Measurements from ENCODE around the gene RNF38.
"Not testable (repeated sequence)": the region's sequence is repeated elsewhere in the genome, so short reads cannot be mapped to it uniquely, and the experiment has no call there.

The RNF38 gene

DNA sequence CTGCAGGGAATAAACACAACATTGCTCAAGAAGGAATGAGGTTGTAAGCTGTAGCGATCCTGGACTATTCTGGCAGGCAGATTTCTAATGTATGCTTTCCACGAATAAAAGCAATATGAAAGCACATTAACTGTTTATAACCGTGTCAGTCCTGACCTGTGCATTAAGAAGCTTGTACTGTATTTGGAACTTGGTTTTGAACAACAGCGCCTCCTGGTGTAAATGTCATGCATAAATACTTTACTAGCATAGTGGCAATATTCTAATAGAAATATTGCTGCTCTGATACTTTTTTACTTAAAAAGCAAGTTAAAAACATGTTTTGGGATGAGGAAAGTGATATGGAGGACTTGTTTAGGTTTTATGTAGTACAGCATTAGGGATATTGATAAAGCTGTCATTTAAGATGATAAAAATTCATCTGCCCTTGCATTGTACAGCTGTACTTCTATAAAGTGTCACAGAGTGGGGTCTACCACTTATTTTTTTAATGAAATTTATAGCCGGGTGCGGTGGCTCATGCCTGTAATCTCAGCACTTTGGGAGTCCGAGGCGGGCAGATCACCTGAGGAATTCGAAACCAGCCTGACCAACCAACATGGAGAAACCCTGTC, 71.2 kb downstream of the RNF38 start:
- DNase-seq, result peak; percentile 86

DNA sequence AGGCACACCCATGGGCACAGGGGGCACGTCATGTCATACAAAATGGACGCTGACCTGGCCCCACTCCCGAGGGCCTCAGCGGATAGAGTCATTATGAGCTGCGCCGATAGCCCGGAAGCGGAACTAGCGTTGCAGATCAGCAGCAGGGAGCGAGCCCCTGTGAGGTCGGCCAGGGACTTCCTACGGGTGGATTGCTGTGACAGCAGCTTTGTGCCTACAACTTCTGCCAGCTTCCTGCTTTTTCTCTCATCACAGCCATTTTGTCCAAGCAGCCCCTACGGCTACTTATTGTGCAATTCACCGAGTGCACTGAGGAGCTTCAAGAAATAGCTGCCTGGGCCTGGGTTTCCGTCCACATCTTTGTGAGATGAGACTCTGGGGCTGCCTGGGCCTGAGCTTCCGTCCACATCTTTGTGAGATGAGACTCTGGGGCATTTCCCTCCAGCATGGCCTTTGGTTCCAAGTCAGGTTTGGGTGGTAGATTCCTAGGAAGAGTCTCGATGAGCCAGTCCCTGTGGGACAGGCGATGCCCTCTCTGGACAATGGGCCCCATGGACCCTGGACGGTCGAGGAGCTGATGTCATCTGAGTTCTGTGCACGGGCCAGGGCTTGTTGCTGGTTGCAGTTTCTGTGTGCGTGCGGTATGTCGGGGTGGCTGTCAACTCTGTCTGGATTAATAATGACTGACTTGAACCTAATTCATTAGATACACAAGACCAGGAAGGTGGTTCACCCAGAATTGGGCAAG, 74.8 kb downstream of the RNF38 start:
- DNase-seq, result no peak

DNA sequence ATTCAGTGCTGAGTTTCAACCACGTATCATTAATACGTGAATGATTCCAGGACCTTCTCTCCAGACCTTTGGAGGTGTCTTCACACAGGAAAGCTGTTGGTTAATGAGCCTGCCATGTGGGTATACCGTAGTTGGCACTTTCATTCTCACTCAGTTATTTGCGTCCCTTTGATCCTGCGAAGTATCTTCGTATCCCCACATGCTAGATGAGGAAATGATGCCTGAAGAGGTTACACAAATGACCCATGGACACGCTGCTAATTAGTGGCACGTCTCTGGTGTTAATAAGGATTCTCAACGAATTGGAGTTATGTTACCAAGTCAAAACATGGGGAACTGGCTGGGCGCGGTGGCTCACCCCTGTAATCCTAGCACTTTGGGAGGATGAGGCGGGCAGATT, 76.1 kb downstream of the RNF38 start:
- no peak for DNase-seq

DNA sequence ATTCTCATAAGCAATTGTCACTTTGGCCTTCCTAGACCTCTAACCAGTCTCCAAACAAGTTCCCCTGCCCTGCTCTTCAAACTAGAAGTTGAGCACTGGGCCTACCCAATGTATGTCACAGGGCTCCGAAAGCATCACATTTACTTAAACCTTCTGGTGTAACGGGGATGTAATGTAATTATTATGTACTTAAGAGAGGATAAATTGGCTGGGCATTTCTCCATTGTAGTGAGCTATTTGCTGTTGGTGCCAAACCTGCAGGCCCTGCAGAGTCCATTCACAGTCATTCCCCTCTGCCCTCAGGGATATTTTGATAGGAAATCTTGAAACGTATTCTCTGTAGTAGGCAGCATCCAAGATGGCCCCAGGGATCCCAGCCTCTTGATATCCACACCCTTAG, 77.6 kb downstream of the RNF38 start:
- no peak for DNase-seq

DNA sequence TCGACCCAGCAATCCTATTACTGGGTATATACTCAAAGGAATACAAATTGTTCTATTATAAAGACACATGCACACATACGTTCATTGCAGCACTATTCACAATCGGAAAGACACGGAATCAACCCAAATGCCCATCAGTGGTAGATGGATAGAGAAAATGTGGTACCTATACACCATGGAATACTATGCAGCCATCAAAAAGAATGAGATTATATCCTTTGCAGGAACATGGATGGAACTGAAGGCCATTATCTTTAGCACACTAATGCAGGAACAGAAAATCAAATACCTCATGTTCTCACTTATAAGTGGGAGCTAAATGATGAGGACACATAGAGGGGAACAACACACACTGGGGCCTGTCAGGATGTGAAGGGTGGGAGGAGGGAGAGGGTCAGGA, 78.2 kb downstream of the RNF38 start:
- not testable (repeated sequence) for DNase-seq

DNA sequence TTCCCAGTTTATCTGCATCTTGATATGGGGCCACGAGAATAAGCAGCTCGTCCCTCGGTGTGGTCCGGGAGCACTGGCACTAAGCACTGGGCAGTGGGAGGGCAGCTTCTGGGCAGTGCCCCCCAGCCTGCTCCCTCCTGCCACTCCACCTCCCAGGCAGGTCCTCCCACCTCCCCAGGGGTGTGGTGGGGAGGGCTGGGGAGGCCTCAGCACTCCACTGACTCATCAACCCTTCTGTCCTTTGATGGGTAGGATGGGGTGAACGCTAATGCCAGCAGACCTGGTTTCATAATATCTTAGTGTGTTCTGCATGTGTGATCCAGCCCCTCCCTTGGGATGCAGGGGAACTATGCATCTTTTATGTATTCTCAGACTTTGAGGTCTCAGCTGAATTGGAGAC, 79.6 kb downstream of the RNF38 start:
- no peak for DNase-seq

DNA sequence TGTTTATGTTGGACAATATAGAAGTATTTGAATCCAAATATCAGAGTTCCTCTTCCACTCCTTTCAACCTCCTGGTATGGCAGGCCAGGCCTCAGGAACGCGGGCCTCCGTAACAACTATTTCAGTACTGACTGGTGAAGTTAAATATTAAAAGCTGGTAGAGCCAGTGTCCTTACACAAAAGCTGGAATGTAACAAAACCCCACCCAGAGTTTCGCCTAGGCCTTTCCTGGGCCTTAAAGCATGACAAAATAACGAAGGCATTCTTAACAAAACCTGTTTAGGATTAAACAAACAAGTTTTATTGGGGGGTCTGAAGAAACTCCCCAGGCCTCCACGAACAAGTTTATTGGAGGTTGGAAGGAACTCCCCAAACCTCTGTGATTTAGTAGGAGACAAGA, 80.3 kb downstream of the RNF38 start:
- DNase-seq, result no peak

DNA sequence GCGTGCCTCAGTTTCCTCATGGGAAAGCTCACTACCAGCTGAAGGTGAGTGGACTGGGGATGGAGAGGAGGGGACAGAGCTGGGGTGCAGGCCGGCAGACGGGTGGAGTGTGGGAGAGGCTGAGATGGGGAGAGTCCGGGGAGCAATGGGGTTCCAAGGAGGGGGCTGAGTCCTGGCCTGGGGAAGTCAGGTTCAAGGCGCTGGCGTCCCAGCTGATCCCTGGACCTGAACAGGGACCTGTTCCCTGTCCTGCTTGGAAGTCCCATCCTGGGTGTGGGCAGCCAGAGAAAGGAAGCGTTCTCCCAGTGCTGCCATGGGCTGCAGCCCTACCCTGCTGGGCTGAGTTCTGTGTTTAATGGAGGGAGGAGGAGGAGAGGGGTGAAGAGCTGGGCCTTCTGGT, 80.9 kb downstream of the RNF38 start:
- DNase-seq, result no peak

DNA sequence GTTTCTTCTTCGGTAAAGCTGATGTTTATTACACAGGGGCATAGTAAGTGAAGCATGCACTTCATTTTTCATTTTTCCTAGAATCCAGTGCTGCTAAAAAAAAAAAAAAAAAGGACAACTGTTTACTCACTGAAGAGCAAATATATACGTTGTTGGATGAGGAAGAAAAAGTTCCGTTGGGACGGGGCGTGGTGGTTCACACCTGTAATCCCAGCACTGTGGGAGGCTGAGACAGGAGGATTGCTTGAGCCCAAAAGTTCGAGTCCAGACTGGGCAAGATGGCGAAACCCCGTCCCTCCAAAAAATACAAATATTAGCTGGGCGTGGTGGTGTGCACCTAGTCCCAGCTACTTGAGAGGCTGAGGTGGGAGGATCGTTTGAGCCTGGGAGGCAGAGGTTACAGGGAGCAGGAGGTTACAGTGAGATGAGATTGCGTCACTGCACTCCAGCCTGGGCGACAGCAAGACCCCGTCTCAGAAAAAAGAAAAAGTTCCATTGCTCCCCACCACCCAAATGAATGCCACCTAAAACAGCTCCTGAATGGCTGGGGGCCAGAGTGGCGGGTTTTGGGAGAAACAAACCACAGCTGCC, 81.8 kb downstream of the RNF38 start:
- no peak for DNase-seq

DNA sequence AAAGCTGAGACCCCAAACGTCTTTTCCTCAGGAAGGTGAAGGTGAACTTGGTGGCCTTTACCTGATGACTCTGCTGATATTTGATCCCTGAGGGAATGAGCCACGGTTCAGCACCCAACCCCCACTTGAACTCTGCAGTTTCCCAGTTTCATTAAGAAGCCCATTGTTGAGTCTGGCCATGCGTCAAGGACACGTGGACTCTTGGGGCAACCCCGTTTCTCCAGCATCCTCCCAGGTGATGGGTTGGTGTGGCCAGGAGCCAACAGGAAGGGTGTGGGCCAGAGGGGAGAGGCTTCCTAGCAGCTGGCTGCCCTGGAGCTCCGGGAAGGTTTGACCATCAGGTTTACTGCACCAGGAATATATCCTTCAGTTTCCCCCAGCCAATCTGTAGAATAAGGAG, 82.3 kb downstream of the RNF38 start:
- DNase-seq, result no peak

DNA sequence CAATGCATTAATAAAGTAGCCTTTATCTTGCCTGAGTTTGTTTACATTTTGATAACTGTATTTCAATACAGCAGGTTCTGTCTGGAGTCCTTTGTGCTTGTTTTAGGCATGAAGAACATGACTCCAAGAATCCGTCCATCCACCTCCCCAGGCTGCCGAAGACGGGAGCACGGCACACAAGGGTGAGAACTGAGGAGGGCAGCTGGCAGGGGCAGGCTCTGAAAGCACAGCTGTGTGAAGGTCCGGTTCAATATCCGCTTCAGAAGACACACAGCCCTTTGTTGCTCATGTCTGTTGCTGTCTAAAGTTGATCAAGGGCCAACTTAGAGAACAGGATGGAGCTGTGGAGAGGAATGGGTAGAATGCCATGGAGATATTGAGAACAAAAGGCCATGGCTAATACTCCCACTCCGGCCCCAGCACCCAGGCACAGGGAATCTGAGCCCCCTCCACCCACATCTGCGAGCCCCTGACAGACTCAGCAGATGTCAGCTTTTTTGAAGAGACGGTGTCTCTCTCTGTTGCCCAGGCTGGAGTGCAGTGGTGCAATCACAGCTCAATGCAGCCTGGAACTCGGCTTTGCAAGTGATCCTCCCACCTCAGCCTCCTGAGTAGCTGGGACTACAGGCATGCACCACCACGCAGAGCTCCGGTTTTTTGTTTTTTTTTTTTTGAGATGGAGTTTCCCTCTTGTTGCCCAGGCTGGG, 83.3 kb downstream of the RNF38 start:
- no peak for DNase-seq

DNA sequence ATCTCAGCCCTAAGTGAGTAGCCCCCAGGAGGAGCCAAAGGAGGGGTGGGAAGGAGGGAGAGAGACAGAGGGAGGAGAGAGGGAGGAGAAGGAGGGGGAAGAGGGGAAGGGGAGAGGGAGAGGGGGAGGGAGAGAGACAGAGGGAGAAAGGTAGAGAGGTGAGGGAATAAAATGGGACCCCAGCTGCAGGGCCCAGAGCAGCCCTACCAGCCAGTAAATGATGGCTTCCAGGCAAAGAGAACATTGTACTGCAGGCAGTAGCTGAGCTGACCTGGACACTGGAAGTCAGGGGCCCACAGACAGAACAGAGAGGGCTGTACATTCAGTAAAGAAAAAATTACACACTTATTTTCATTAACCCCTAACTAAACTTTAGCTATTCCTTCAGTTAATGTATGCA, 84.0 kb downstream of the RNF38 start:
- DNase-seq, result no peak

DNA sequence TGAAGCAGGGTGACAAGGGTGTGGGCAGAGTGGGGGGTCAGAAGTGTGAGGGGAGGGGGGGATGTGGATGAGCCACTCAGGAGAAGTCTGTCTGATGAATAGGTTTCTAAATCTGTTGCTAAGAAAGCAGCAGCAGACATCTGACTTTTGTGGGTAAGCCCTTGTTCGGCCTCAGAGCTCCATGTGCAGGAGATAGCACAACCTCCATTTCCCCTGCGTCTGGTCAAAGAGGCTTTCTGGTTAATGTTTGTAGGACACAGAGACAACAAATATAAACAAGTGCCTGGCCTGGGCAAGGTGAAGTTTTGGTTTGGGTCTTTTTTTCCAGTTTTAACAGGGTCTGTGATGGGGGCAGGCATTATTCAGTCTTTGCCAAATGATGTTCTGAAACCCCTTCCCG, 84.8 kb downstream of the RNF38 start:
- DNase-seq, result no peak

DNA sequence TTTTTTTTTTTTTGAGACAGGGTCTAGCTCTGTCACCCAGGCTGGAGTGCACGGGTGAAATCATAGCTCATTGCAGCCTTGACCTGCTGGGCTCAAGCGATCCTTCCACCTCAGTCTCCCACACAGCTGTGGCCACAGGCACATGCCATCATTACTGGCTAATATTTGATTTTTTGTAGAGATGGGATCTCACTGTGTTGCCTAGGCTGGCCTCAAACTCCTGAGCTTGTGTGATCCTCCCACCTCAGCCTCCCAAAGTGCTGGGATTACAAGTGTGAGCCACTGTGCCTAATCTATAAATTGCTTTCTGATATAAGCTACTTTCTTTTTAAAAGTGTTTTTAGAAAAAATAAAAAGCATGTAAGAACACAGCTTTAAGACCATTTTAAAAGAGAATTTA, 85.3 kb downstream of the RNF38 start:
- DNase-seq, result no peak

DNA sequence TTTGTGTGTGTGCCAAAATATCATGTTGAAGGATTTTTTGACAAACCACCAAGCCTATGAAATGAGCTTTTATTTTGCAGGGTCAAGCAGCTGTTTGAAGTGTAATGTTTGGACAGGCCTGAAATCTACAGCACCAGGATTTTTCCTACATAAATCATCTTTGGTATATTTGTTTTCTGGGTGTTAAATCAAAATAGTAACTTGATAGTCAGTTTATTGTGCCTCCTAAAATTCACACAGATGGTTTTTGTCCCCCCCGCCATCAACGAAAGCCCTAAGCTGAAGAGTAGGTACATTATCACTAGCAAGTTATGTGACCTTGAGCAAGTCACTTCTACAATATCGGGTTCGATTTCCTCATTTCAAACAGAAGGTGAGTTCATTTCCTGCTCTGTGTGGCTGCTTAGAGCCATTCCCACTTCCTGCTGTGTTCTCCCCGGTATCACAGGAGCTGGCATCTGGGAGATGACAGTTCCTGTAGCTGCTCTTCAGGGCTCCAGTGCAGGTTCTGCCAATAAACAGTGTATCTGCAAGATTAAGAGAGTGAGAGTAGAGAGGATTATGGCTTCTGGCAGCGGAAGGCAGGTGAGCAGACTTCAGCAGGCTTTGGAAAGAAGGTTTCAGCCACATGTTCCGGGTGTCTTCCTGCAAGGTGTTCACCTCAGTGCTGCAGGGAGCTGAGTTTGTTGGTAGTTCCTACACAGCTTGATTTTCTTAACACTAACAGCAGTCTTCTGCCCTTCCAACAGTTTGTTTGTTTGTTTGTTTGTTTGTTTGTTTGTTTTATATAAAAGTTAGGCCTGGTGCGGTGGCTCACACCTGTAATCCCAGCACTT, 93.4 kb downstream of the RNF38 start:
- no peak for DNase-seq

DNA sequence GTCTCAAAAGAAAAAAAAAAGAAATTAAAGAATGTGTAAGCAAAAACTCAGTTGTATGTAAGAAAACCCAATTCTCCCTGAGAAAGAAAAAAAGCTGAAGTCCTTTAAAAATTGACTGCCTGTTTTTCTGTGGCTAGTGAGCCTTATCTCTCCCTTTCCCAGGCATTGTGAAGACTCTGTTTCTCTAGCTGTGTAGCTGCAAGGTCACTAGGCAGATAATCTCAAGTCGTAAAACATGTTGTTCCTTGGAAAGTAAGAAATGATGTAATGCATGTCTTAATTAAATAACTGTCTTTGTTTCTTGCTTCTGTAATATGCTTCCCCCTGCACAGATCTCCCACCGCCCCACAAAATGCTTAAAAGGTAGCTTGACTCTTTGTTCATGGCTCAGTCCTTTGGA, 95.7 kb downstream of the RNF38 start:
- DNase-seq, result peak; percentile 71

DNA sequence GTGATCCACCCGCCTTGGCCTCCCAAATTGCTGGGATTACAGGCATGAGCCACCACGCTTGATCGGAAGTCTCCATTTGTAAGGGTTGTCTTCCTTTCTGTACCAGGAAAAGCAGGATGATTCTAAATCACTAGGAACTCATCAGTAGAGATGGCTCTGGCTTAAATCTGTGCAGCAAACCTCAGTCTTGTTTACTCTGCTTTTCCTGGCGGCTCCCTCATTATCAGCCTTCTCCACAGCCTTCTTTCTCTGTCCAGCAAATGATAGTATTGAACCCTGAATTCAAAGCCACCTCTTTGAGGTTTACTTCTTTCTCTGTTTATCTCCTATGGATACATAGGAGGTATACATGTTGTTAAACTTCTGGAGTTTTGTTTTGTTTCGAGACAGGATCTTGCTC, 98.8 kb downstream of the RNF38 start:
- no peak for DNase-seq

DNA sequence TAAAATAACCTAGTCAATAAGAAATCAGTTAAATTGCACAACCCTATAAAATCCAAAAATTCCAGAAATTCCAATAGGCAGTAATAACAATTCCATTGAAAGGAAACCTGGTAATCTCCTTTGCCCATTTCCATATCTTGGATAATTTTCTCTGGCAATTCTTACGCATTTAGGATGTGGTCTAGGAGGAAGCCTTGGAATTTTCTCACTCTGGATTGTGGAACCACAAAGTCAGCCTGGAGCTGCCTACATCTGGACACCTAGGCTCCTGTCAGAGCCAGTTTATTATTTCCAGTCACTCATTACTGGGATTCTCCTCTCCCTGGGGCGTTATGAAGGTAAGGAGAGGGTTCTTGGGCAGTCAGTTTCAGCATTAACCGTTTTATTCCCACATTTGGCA, 101.5 kb downstream of the RNF38 start:
- no peak for DNase-seq

DNA sequence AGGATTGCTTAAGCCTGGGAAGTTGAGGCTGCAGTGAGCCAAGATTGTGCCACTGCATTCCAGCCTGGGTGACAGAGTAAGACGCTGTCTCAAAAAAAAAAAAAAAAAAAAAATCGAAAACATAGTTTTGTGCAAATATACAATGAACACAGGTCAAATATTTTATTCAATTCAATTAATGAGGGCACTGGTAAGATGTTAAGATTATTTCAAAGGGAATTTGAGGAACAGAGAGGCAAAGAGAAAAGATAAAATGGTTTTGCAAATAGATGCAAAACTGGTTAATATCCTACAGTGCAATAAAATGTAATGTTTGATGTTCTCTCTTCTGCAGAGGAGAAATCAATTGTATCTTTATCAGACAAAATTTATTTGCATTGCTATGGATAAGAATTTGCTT, 102.3 kb downstream of the RNF38 start:
- DNase-seq, result no peak

DNA sequence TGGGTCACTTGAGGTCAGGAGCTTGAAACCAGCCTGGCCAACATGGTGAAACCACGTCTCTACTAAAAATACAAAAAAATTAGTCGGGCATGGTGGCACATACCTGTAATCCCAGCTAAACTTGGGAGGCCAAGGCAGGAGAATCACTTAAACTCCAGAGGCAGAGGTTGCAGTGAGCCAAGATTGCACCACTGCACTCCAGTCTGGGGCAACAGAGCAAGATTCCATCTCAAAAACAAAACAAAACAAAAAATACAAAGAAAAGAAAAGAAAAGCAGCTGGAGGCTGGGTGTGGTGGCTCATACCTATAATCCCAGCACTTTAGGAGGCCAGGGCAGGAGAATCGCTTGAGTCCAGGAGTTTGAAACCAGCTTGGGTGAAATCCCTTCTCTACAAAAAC, 105.1 kb downstream of the RNF38 start:
- DNase-seq, result not testable (repeated sequence)

DNA sequence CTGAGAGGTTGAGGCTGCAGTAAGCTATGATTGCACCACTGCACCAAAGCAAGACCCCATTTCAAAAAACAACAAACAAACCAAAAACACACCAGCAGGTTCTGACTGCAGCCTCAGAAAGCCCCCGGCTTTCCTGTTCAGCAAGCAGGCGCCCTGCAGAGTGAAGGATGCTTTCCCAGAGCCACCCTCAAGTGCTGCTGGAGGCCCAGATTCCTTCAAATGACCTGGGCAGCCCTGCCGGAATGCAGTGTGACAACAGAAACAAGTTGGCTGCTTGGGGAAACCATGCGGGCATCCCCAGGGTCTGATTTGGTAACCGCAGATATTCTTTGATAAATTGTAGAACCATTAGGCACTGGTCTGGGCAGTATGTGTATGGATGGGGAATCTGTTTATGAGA, 106.2 kb downstream of the RNF38 start:
- DNase-seq, result no peak

DNA sequence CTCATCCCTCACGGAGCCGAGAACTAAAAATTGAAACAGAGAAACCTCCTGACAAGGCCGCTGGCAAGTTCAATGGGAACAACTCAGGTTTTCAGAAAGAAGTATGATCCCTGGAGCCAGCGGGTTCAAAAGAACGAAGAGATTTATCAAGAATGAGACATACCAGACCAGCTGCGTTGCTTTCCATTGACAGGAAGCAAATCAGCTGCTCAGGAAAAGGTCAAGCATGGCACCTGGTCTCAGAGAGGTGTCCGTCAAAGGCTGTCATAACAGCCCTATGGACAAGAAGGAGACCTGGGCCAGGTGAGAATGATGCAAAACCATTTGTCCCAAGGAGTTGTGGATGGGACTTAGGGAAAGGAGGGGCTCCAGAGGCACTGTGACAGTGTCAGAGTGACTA, 106.9 kb downstream of the RNF38 start:
- no peak for DNase-seq

DNA sequence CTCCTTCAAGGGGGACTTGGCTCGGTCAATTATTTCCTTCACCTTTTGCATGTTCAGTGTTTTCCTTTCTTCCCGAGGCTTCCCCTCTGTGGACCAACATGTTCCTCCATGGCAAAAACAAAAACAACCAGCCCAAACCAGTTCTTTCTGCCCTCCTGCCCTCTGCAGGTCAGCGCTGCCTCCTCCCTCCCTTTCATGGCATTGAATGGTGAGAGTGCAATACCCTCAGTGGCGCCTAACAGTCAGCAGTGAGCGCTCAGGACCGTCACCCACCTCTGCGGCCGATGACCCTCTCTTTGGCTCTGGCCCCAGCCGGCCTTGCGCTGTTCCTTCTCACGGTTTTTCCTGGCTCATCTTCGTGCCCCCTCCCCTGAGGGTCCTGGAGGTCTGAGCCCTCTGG, 107.4 kb downstream of the RNF38 start:
- no peak for DNase-seq

Measured in OCI-M1 (cell line).